ENCODE results near the gene CRBN.

GRCh38 chr3:3200632-3201212, 21.2 kb upstream of the CRBN start:
- TF ChIP-seq CTCF (IDR thresholded peaks at IDR 0.05) = peak; percentile 84
- no peak for TF ChIP-seq ZFX (IDR thresholded peaks at IDR 0.05; ENCODE audit: borderline replicate concordance)
